Omental fat pad (tissue), 4 donors: Measurements from ENCODE around the gene GXYLT1. TPM values are rescaled to one million over a fixed set of nuclear protein-coding genes. Genes with fewer than 3 reads are reported as not detected.

Source experiments
- ATAC-seq: fragments of 150-250 bp; one replicate; pipeline ENCODE4 v1.9.1; 2016; ENCODE audit warnings: mild to moderate bottlenecking, moderate library complexity; ENCODE audit not compliant: low FRiP score
- DNase-seq: peaks from one replicate; pipeline ENCODE4 v3.0.0-alpha.2; 2019; ENCODE audit warnings: low spot score
- total RNA-seq, 4 donors: library from RNA; depleted of rRNA; stranded (reverse); fragments of >200 nt; gene quantifications; one replicate each; pipeline ENCODE4 v1.1.0, GENCODE V29; 2016
- TF ChIP-seq, protein P1 (sequence below), 3 donors: fragments of 450-650 bp; IDR thresholded peaks; one replicate each; pipeline ENCODE4 v1.5.1; 2016 to 2017; ENCODE audit warnings: antibody characterized with exemption in 3 of 3, mild to moderate bottlenecking in 3 of 3, moderate library complexity in 2 of 3

Gene GXYLT1
- total RNA-seq, 4 donors from 2014 or later, result 10.3 to 19.1 (median 13.8) TPM

- TF ChIP-seq, protein P1, sequence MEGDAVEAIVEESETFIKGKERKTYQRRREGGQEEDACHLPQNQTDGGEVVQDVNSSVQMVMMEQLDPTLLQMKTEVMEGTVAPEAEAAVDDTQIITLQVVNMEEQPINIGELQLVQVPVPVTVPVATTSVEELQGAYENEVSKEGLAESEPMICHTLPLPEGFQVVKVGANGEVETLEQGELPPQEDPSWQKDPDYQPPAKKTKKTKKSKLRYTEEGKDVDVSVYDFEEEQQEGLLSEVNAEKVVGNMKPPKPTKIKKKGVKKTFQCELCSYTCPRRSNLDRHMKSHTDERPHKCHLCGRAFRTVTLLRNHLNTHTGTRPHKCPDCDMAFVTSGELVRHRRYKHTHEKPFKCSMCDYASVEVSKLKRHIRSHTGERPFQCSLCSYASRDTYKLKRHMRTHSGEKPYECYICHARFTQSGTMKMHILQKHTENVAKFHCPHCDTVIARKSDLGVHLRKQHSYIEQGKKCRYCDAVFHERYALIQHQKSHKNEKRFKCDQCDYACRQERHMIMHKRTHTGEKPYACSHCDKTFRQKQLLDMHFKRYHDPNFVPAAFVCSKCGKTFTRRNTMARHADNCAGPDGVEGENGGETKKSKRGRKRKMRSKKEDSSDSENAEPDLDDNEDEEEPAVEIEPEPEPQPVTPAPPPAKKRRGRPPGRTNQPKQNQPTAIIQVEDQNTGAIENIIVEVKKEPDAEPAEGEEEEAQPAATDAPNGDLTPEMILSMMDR (IDR thresholded peaks at IDR 0.05), result no peak
- DNase-seq (no peak), ATAC-seq (no peak)
These were observed 37.7 kb upstream of the GXYLT1 start for GRCh38 chr12:42182394-42182793.

- TF ChIP-seq, protein P1 (IDR thresholded peaks at IDR 0.05), result no peak
- no peak for DNase-seq
- ATAC-seq, result no peak
These were observed 36.4 kb upstream of the GXYLT1 start for GRCh38 chr12:42180990-42181596.

DNA sequence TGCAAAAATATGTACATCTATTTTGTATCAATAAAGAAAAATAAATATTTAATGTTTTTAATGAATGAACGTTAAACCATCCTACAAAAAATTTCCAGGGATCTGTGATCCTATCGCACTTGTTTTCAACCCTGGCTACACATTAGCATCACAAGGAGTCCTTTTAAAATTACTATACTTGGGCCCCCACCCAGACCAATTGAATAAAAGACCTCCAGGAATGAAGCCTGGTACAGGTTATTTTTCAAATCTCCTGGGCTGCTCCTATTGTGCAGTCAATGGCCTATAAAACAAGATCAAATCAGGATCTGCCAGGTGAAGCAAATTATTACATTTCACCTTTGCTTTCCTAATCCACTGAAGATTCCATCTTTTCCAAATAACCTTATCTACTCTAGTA, 33.4 kb upstream of the GXYLT1 start:
- TF ChIP-seq, protein P1 (IDR thresholded peaks at IDR 0.05), result no peak
- ATAC-seq, result no peak
- no peak for DNase-seq

DNA sequence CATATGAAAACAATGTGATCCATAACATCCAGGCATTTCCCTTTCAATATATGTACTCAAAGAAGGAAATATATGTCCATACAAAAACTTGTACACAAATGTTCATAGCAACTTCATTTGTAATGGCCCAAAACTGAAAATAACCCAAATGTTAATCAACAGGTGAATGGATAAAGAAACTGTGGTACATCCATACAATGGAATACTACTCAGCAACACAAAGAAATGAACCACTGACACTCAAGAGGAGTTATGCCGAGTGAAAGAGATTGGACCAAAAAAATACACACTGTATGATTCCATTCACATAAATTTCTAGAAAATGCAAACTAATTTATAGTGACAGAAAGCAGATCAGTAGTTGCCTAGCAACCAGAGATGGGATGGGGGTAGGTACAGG, 30.3 kb upstream of the GXYLT1 start:
- DNase-seq, result no peak
- no peak for ATAC-seq
- TF ChIP-seq, protein P1 (IDR thresholded peaks at IDR 0.05), result no peak

- ATAC-seq, result no peak
- DNase-seq, result no peak
- TF ChIP-seq, protein P1 (IDR thresholded peaks at IDR 0.05), result no peak
These were observed 29.4 kb upstream of the GXYLT1 start for GRCh38 chr12:42173961-42174521.

DNA sequence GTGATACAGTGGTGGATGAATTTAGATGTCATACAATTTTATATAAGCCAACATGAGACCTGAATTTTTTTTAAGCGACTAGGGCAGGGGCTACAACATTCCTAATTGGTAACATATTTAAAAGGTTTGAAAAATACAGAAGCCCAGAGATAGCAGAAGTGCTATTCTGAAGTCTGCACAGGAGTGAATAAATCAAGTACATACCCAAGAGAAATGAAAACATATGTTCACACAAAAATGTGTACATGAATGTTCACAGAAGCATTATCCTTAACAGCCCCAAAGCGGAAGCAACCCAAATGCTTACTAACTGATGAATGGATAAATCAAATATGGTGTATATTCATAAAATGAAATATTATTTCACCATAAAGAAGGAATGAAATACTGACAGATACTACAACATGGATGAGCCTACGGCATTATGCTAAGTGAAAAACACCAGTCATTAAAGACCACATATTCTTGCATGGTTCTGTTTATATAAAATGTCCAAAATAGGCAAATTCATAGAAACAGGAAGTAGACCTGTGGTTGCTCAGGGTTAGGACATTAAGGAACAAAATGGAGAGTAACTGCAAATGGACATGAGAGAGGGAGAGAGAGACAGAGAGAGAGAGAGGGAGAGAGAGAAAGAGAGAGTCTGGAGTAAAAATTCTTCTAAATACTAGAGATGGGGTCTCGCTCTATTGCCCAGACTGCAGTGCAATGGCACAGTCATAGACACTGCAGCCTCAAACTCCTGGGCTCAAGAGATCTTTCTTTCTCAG, 28.0 kb upstream of the GXYLT1 start:
- DNase-seq (no peak), ATAC-seq (no peak)
- TF ChIP-seq, protein P1 (IDR thresholded peaks at IDR 0.05), result no peak
